H9 (cell line): Measurements from ENCODE around the gene PELI3. TPM values are rescaled to one million over a fixed set of nuclear protein-coding genes. Genes with fewer than 3 reads are reported as not detected.

ENCODE experiments used
- DNase-seq: peaks from one replicate; pipeline ENCODE4 v3.0.0-alpha.2; 2017
- H2AFZ ChIP-seq: one replicate; pipeline ENCODE4 v1.6.1; 2013; ENCODE audit warnings: mild to moderate bottlenecking, low read length, control low read depth, moderate library complexity
- H2AK5ac ChIP-seq: 2 replicates; pipeline ENCODE4 v1.6.1; 2013; ENCODE audit warnings: low read length, control low read depth, mixed read lengths; ENCODE audit not compliant: insufficient read length
- H2BK120ac ChIP-seq: one replicate; pipeline ENCODE4 v1.6.1; 2013; ENCODE audit warnings: low read depth, mild to moderate bottlenecking, low read length, control low read depth, inconsistent platforms; ENCODE audit not compliant: poor library complexity, severe bottlenecking
- H2BK12ac ChIP-seq: 2 replicates; pipeline ENCODE4 v1.6.1; 2013; ENCODE audit warnings: low read length, control low read depth, mixed read lengths, low read depth; ENCODE audit not compliant: insufficient read length
- H2BK15ac ChIP-seq: 2 replicates; pipeline ENCODE4 v1.6.1; 2013; ENCODE audit warnings: low read depth, low read length, control low read depth
- H2BK20ac ChIP-seq: one replicate; pipeline ENCODE4 v1.6.1; 2013; ENCODE audit warnings: low read depth, mild to moderate bottlenecking, low read length, control low read depth, inconsistent platforms; ENCODE audit not compliant: poor library complexity, severe bottlenecking
- H2BK5ac ChIP-seq: 2 replicates; pipeline ENCODE4 v1.6.1; 2013; ENCODE audit warnings: low read length, control low read depth, mixed read lengths; ENCODE audit not compliant: insufficient read length
- H3K14ac ChIP-seq: 2 replicates; pipeline ENCODE4 v1.6.1; 2013; ENCODE audit warnings: low read length, control low read depth; ENCODE audit not compliant: insufficient read depth
- H3K18ac ChIP-seq: 2 replicates; pipeline ENCODE4 v1.6.1; 2013; ENCODE audit warnings: low read depth, mild to moderate bottlenecking, mixed read lengths, low read length, control low read depth; ENCODE audit not compliant: insufficient read length
- H3K23ac ChIP-seq: 2 replicates; pipeline ENCODE4 v1.6.1; 2013; ENCODE audit warnings: low read length, control low read depth, mixed read lengths, low read depth; ENCODE audit not compliant: insufficient read length
- H3K23me2 ChIP-seq: 2 replicates; pipeline ENCODE4 v1.6.1; 2013; ENCODE audit warnings: low read depth, mild to moderate bottlenecking, mixed read lengths, low read length, control low read depth; ENCODE audit not compliant: insufficient read length, poor library complexity, severe bottlenecking
- H3K27ac ChIP-seq: 2 replicates; pipeline ENCODE4 v1.5.1; 2013; ENCODE audit warnings: low read length, control low read depth, mixed read lengths, low read depth; ENCODE audit not compliant: insufficient read length
- H3K27me3 ChIP-seq: 2 replicates; pipeline ENCODE4 v1.6.1; 2013; ENCODE audit warnings: low read length, control low read depth, inconsistent platforms; ENCODE audit not compliant: insufficient read depth
- H3K4ac ChIP-seq: 2 replicates; pipeline ENCODE4 v1.6.1; 2013; ENCODE audit warnings: low read depth, mild to moderate bottlenecking, control low read depth, inconsistent platforms, low read length, moderate library complexity
- H3K4me1 ChIP-seq: 2 replicates; pipeline ENCODE4 v1.6.1; 2013; ENCODE audit warnings: low read length, control low read depth, inconsistent platforms; ENCODE audit not compliant: insufficient read depth
- H3K4me2 ChIP-seq: 2 replicates; pipeline ENCODE4 v1.6.1; 2013; ENCODE audit warnings: low read length, control low read depth, mixed read lengths; ENCODE audit not compliant: insufficient read length, insufficient read depth
- H3K56ac ChIP-seq: 2 replicates; pipeline ENCODE4 v1.6.1; 2013; ENCODE audit warnings: low read depth, mild to moderate bottlenecking, mixed read lengths, low read length, control low read depth; ENCODE audit not compliant: insufficient read length
- H3K79me1 ChIP-seq: 2 replicates; pipeline ENCODE4 v1.6.1; 2013; ENCODE audit warnings: low read depth, mild to moderate bottlenecking, moderate library complexity, low read length, control low read depth, inconsistent platforms; ENCODE audit not compliant: insufficient read depth, poor library complexity, severe bottlenecking
- H3K79me2 ChIP-seq: 2 replicates; pipeline ENCODE4 v1.6.1; 2013; ENCODE audit warnings: low read length, control low read depth, inconsistent platforms; ENCODE audit not compliant: insufficient read depth
- H3K9ac ChIP-seq: 2 replicates; pipeline ENCODE4 v1.6.1; 2013; ENCODE audit warnings: low read length, control low read depth, mixed read lengths; ENCODE audit not compliant: insufficient read length; ENCODE audit errors: extremely low read depth
- H3K9me3 ChIP-seq: one replicate; pipeline ENCODE4 v1.6.1; 2013; ENCODE audit warnings: low read depth, low read length, inconsistent platforms; ENCODE audit not compliant: control insufficient read depth
- H3T11ph ChIP-seq: one replicate; pipeline ENCODE4 v1.6.1; 2013; ENCODE audit warnings: mild to moderate bottlenecking, low read length, control low read depth, inconsistent platforms
- H4K20me1 ChIP-seq: one replicate; pipeline ENCODE4 v1.6.1; 2013; ENCODE audit not compliant: control insufficient read depth, insufficient read length, insufficient read depth
- H4K5ac ChIP-seq: 2 replicates; pipeline ENCODE4 v1.6.1; 2013; ENCODE audit warnings: low read depth, mild to moderate bottlenecking, mixed read lengths, low read length, control low read depth; ENCODE audit not compliant: insufficient read length
- H4K8ac ChIP-seq: replicated peaks from 2 replicates; pipeline ENCODE4 v1.6.1; 2013; ENCODE audit warnings: low read length, control low read depth, mixed read lengths, low read depth; ENCODE audit not compliant: insufficient read length
- H4K91ac ChIP-seq: 2 replicates; pipeline ENCODE4 v1.6.1; 2013; ENCODE audit warnings: low read depth, mild to moderate bottlenecking, moderate library complexity, mixed read lengths, low read length, control low read depth; ENCODE audit not compliant: insufficient read length
- H3K27ac Mint-ChIP-seq, 3 experiments: 2 replicates in 2 of 3; 3 replicates in 1 of 3; pipeline ENCODE4 v1.8.0; 2020 to 2021; ENCODE audit warnings: mixed read lengths in 3 of 3, mild to moderate bottlenecking in 1 of 3, moderate library complexity in 1 of 3
- H3K27me3 Mint-ChIP-seq: 2 replicates; pipeline ENCODE4 v1.8.0; 2021; ENCODE audit warnings: low read depth, mild to moderate bottlenecking, moderate library complexity, mixed read lengths
- H3K36me3 Mint-ChIP-seq, 3 experiments: 2 replicates in 2 of 3; 3 replicates in 1 of 3; pipeline ENCODE4 v1.8.0; 2020 to 2021; ENCODE audit warnings: low read depth in 3 of 3, mixed read lengths in 3 of 3; ENCODE audit not compliant: insufficient read depth in 1 of 3
- H3K4me1 Mint-ChIP-seq, 2 experiments: 2 replicates each; pipeline ENCODE4 v1.8.0; 2020; ENCODE audit warnings: mixed read lengths in 2 of 2
- H3K4me3 Mint-ChIP-seq, 2 experiments: 2 replicates in 1 of 2; 3 replicates in 1 of 2; pipeline ENCODE4 v1.8.0; 2020 to 2021; ENCODE audit warnings: mild to moderate bottlenecking in 2 of 2, mixed read lengths in 2 of 2, moderate library complexity in 1 of 2
- H3K9me3 Mint-ChIP-seq, 2 experiments: 2 replicates in 1 of 2; 3 replicates in 1 of 2; pipeline ENCODE4 v1.8.0; 2020; ENCODE audit warnings: mild to moderate bottlenecking in 2 of 2, mixed read lengths in 2 of 2, moderate library complexity in 1 of 2
- WGBS: extraction: QIAGEN DNeasy Blood & Tissue Kit; methylation state at CpG from one replicate; pipeline ENCODE4 v1.1.7; 2013; ENCODE audit warnings: missing lambda C conversion rate, low lambda C conversion rate, mixed read lengths; ENCODE audit not compliant: insufficient read length; ENCODE audit errors: extremely low coverage; 5-methylcytosine and 5-hydroxymethylcytosine counted together
- total RNA-seq: library from RNA; stranded (reverse); gene quantifications from 2 replicates; pipeline ENCODE4 v1.2.1, GENCODE V29; 2021
- TF ChIP-seq, protein P1 (sequence below): fragments of 200-600 bp; sonication (generic); conservative IDR thresholded peaks from 3 replicates; pipeline ENCODE4 v1.8.0; 2021; ENCODE audit warnings: antibody characterized with exemption, mild to moderate bottlenecking

PELI3 gene
- total RNA-seq, 1 experiment from 2014 or later, result 10.3 TPM

DNA sequence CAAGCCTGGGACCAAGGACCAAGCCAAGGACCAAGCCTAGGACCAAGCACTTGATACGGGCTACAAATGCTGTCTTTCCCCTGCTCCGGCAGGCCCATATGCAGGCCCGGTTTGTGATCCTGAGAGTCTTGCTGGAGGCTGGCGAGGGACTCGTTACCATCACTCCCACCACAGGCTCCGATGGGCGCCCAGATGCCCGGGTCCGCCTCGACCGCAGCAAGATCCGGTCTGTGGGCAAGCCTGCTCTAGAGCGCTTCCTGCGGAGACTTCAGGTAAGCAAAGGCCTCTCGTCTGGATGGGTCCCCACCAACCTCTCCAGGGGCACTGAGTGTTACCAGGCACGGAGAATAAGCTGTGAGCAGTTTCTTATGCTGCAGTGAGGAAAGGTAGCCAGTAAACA is 30.5 kb downstream of the PELI3 start:
- H3K36me3 Mint-ChIP-seq, result peaks cover 19 to 56% (median 40%) of the 10 kb centered on the region in 3 experiments; a peak in 6 of 7 replicates
- WGBS, result no CpG with 5 or more reads among the region's 16 CpGs

More for the DNA sequence above, 30.5 kb downstream of the PELI3 start:
- Mint-ChIP-seq H3K4me1 (peaks cover 0 to 4% of the 10 kb centered on the region in 2 experiments; a peak in 2 of 4 replicates), H3K9me3 (no peaks in the 10 kb centered on the region), H3K27me3 (no peaks in the 10 kb centered on the region), H3K4me3 (no peak overlapping the region), H3K27ac (no peak overlapping the region)
- Histone ChIP-seq H4K20me1 (no peaks in the 10 kb centered on the region), H2BK120ac (no peak overlapping the region), H3K4ac (no peak overlapping the region), H3K9ac (no peak overlapping the region), H2AK5ac (no peak overlapping the region), H2BK15ac (no peak overlapping the region), H3T11ph (no peak overlapping the region), H3K56ac (no peak overlapping the region), H2BK20ac (no peak overlapping the region), H4K91ac (no peak overlapping the region), H3K23me2 (no peaks in the 10 kb centered on the region), H3K79me2 (no peaks in the 10 kb centered on the region), H3K4me1 (no peaks in the 10 kb centered on the region), H4K5ac (no peak overlapping the region), H2BK5ac (no peak overlapping the region), H3K14ac (no peak overlapping the region), H3K23ac (no peak overlapping the region), H4K8ac (no peak overlapping the region), H2AFZ (no peak overlapping the region), H2BK12ac (no peak overlapping the region), H3K9me3 (no peaks in the 10 kb centered on the region), H3K27me3 (no peaks in the 10 kb centered on the region), H3K18ac (no peak overlapping the region), H3K79me1 (no peaks in the 10 kb centered on the region), H3K4me2 (no peak overlapping the region), H3K27ac (no peak overlapping the region)
- no peak for DNase-seq
- TF ChIP-seq, protein P1, sequence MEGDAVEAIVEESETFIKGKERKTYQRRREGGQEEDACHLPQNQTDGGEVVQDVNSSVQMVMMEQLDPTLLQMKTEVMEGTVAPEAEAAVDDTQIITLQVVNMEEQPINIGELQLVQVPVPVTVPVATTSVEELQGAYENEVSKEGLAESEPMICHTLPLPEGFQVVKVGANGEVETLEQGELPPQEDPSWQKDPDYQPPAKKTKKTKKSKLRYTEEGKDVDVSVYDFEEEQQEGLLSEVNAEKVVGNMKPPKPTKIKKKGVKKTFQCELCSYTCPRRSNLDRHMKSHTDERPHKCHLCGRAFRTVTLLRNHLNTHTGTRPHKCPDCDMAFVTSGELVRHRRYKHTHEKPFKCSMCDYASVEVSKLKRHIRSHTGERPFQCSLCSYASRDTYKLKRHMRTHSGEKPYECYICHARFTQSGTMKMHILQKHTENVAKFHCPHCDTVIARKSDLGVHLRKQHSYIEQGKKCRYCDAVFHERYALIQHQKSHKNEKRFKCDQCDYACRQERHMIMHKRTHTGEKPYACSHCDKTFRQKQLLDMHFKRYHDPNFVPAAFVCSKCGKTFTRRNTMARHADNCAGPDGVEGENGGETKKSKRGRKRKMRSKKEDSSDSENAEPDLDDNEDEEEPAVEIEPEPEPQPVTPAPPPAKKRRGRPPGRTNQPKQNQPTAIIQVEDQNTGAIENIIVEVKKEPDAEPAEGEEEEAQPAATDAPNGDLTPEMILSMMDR, result no peak
